HepG2 (cell line): ENCODE measurements around the gene OR1F1. TPM values are rescaled to one million over a fixed set of nuclear protein-coding genes. Genes with fewer than 3 reads are reported as not detected.

Experiments
- CBX5 ChIP-seq: sonication (generic); formaldehyde crosslinking; IDR thresholded peaks from 2 replicates; pipeline ENCODE4 v1.4.0; 2020; ENCODE audit warnings: missing genetic modification reagents, borderline replicate concordance
- HIVEP1 ChIP-seq: sonication (generic); formaldehyde crosslinking; IDR thresholded peaks from 2 replicates; pipeline ENCODE4 v1.4.0; 2020; ENCODE audit warnings: mild to moderate bottlenecking, missing genetic modification reagents
- ISX ChIP-seq: sonication (generic); formaldehyde crosslinking; conservative IDR thresholded peaks from 2 replicates; pipeline ENCODE4 v1.5.0; 2020; ENCODE audit warnings: missing genetic modification reagents
- JARID2 ChIP-seq: sonication (generic); formaldehyde crosslinking; IDR thresholded peaks from 2 replicates; pipeline ENCODE4 v1.8.1; 2023; ENCODE audit warnings: missing genetic modification reagents, inconsistent platforms; ENCODE audit not compliant: insufficient replicate concordance
- KDM2A ChIP-seq: sonication (generic); formaldehyde crosslinking; IDR thresholded peaks from 2 replicates; pipeline ENCODE4 v1.4.0; 2020; ENCODE audit warnings: low read depth, missing genetic modification reagents, borderline replicate concordance
- MIER3 ChIP-seq: IDR thresholded peaks from 2 replicates; pipeline ENCODE4 v1.6.1; 2016; ENCODE audit warnings: missing compliant biosample characterization, borderline replicate concordance
- POLR2AphosphoS5 ChIP-seq: IDR thresholded peaks from 2 replicates; pipeline ENCODE4 v1.6.1; 2012; ENCODE audit warnings: low read depth, low read length
- RARA ChIP-seq: IDR thresholded peaks from 2 replicates; pipeline ENCODE4 v1.6.1; 2016; ENCODE audit warnings: missing genetic modification reagents, missing compliant biosample characterization
- TARDBP ChIP-seq: sonication (generic); formaldehyde crosslinking; IDR thresholded peaks from 2 replicates; pipeline ENCODE4 v1.8.0; 2022; ENCODE audit warnings: mild to moderate bottlenecking, missing genetic modification reagents
- ZBTB38 ChIP-seq: sonication (generic); formaldehyde crosslinking; IDR thresholded peaks from 2 replicates; pipeline ENCODE4 v1.5.1; 2020; ENCODE audit warnings: mild to moderate bottlenecking, missing genetic modification reagents
- ZFYVE20 ChIP-seq: sonication (generic); formaldehyde crosslinking; IDR thresholded peaks from 2 replicates; pipeline ENCODE4 v1.8.0; 2023; ENCODE audit warnings: low read depth, mild to moderate bottlenecking, moderate library complexity, missing genetic modification reagents, borderline replicate concordance
- ZMYM2 ChIP-seq: sonication (generic); formaldehyde crosslinking; IDR thresholded peaks from 2 replicates; pipeline ENCODE4 v1.8.0; 2022; ENCODE audit warnings: mild to moderate bottlenecking, missing genetic modification reagents
- ZNF451 ChIP-seq: sonication (generic); formaldehyde crosslinking; IDR thresholded peaks from 2 replicates; pipeline ENCODE4 v1.5.0; 2020; ENCODE audit warnings: mild to moderate bottlenecking, missing genetic modification reagents
- ZNF563 ChIP-seq: sonication (generic); formaldehyde crosslinking; IDR thresholded peaks from 2 replicates; pipeline ENCODE4 v1.8.0; 2022; ENCODE audit warnings: mild to moderate bottlenecking, moderate library complexity, missing genetic modification reagents
- ZNF614 ChIP-seq: IDR thresholded peaks from 2 replicates; pipeline ENCODE4 v1.6.1; 2018; ENCODE audit warnings: missing biosample characterization, missing genetic modification reagents, inconsistent platforms, borderline replicate concordance
- ZNF746 ChIP-seq: sonication (generic); formaldehyde crosslinking; IDR thresholded peaks from 2 replicates; pipeline ENCODE4 v1.8.0; 2022; ENCODE audit warnings: mild to moderate bottlenecking, missing genetic modification reagents
- ZNF75D ChIP-seq: sonication (generic); formaldehyde crosslinking; IDR thresholded peaks from 2 replicates; pipeline ENCODE4 v1.8.1; 2023; ENCODE audit warnings: missing genetic modification reagents, mild to moderate bottlenecking, borderline replicate concordance
- polyA plus RNA-seq, 8 experiments: library from polyadenylated mRNA; depleted of rRNA in 3 of 8; stranded (reverse) in 7 of 8; unstranded in 1 of 8; fragments of >200 nt; fragmentation: Illumina TruSeq in 4 of 8; extraction: Trizol in 4 of 8; gene quantifications; 2 replicates each; pipeline versions ENCODE4 v1.2.1 to v1.2.3, GENCODE V29; 2011 to 2016; ENCODE audit warnings: low read depth in 4 of 8, missing spikeins in 1 of 8, mixed read lengths in 1 of 8; ENCODE audit not compliant: insufficient read depth in 1 of 8
- total RNA-seq, 5 experiments: library from RNA; depleted of rRNA; stranded (reverse); fragments of >200 nt; fragmentation: Illumina TruSeq; extraction: Trizol; gene quantifications; 2 replicates each; pipeline ENCODE4 v1.2.3, GENCODE V29; 2016; ENCODE audit warnings: low read depth in 1 of 5
- TF ChIP-seq, protein P1 (sequence below): sonication (generic); formaldehyde crosslinking; IDR thresholded peaks from 2 replicates; pipeline ENCODE4 v1.9.0; 2021; ENCODE audit warnings: mild to moderate bottlenecking, missing genetic modification reagents
- TF ChIP-seq, protein P2 (sequence below): sonication (generic); formaldehyde crosslinking; IDR thresholded peaks from 2 replicates; pipeline ENCODE4 v1.4.0; 2020; ENCODE audit warnings: missing genetic modification reagents, borderline replicate concordance

The OR1F1 gene
- total and polyA plus RNA-seq, 2 of the 13 experiments (the other 11 are each of a cell fraction or from before 2014, with no cell fraction given), result 0.90 TPM; not detected in 1

DNA sequence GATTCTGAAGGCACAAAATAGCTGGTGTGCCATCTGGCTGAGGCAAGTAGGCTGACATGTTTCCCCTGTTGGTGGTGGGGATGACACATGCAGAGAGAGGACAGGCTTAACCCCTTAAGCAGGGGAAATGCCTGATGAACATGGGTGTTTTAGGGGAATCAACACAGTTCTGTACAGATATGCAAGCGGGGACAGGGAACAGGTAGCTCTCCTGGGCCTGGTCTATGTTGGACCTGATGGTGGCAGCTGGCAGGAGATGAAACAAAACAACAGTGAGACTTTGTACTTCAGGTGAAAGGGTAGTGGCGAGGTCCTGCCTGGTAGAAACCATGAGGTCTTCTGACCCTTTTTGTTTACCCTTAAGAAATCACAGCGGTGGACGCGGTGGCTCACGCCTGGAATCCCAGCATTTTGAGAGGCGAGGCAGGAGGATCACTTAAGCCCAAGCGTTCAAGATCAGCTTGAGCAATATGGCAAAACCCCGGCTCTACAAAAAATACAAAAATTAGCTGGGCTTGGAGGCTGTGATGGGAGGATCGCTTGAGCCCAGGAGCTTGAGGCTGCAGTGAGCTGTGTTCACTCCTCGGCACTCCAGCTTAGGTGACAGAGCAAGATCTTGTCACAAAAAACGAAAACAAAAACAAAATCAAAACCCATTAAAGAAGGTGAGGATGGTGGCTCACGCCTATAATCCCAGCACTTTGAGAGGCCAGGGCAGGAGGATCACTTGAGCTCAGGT, 10.5 kb downstream of the OR1F1 start (continued):
- TF ChIP-seq ZNF75D (CRISPR knock-in tag) (no peak), ZNF451 (no peak), ISX (CRISPR knock-in tag) (no peak), JARID2 (no peak), HIVEP1 (0 out of 2 replicates have a peak, but pooled peaks have one; percentile 61), ZMYM2 (CRISPR knock-in tag) (peak; percentile 72; the same call in 1 of the 2 replicates), ZNF563 (CRISPR knock-in tag) (no peak), RARA (CRISPR knock-in tag) (peak; percentile 77), POLR2AphosphoS5 (0 out of 2 replicates have a peak, but pooled peaks have one; percentile 42), KDM2A (CRISPR knock-in tag) (peak; percentile 42; the same call in 1 of the 2 replicates), ZNF614 (CRISPR knock-in tag) (no peak), ZFYVE20 (CRISPR knock-in tag) (no peak), TARDBP (peak; percentile 62; the same call in 1 of the 2 replicates), CBX5 (CRISPR knock-in tag) (peak; percentile 18; the same call in 1 of the 2 replicates), ZBTB38 (CRISPR knock-in tag) (0 out of 2 replicates have a peak, but pooled peaks have one; percentile 24), MIER3 (CRISPR knock-in tag) (peak; percentile 74; the same call in 1 of the 2 replicates), ZNF746 (CRISPR knock-in tag) (peak; percentile 49; the same call in 1 of the 2 replicates)
- TF ChIP-seq, protein P1, sequence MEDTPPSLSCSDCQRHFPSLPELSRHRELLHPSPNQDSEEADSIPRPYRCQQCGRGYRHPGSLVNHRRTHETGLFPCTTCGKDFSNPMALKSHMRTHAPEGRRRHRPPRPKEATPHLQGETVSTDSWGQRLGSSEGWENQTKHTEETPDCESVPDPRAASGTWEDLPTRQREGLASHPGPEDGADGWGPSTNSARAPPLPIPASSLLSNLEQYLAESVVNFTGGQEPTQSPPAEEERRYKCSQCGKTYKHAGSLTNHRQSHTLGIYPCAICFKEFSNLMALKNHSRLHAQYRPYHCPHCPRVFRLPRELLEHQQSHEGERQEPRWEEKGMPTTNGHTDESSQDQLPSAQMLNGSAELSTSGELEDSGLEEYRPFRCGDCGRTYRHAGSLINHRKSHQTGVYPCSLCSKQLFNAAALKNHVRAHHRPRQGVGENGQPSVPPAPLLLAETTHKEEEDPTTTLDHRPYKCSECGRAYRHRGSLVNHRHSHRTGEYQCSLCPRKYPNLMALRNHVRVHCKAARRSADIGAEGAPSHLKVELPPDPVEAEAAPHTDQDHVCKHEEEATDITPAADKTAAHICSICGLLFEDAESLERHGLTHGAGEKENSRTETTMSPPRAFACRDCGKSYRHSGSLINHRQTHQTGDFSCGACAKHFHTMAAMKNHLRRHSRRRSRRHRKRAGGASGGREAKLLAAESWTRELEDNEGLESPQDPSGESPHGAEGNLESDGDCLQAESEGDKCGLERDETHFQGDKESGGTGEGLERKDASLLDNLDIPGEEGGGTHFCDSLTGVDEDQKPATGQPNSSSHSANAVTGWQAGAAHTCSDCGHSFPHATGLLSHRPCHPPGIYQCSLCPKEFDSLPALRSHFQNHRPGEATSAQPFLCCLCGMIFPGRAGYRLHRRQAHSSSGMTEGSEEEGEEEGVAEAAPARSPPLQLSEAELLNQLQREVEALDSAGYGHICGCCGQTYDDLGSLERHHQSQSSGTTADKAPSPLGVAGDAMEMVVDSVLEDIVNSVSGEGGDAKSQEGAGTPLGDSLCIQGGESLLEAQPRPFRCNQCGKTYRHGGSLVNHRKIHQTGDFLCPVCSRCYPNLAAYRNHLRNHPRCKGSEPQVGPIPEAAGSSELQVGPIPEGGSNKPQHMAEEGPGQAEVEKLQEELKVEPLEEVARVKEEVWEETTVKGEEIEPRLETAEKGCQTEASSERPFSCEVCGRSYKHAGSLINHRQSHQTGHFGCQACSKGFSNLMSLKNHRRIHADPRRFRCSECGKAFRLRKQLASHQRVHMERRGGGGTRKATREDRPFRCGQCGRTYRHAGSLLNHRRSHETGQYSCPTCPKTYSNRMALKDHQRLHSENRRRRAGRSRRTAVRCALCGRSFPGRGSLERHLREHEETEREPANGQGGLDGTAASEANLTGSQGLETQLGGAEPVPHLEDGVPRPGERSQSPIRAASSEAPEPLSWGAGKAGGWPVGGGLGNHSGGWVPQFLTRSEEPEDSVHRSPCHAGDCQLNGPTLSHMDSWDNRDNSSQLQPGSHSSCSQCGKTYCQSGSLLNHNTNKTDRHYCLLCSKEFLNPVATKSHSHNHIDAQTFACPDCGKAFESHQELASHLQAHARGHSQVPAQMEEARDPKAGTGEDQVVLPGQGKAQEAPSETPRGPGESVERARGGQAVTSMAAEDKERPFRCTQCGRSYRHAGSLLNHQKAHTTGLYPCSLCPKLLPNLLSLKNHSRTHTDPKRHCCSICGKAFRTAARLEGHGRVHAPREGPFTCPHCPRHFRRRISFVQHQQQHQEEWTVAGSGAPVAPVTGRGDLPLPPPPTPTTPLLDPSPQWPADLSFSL, result no peak
- TF ChIP-seq, protein P2, sequence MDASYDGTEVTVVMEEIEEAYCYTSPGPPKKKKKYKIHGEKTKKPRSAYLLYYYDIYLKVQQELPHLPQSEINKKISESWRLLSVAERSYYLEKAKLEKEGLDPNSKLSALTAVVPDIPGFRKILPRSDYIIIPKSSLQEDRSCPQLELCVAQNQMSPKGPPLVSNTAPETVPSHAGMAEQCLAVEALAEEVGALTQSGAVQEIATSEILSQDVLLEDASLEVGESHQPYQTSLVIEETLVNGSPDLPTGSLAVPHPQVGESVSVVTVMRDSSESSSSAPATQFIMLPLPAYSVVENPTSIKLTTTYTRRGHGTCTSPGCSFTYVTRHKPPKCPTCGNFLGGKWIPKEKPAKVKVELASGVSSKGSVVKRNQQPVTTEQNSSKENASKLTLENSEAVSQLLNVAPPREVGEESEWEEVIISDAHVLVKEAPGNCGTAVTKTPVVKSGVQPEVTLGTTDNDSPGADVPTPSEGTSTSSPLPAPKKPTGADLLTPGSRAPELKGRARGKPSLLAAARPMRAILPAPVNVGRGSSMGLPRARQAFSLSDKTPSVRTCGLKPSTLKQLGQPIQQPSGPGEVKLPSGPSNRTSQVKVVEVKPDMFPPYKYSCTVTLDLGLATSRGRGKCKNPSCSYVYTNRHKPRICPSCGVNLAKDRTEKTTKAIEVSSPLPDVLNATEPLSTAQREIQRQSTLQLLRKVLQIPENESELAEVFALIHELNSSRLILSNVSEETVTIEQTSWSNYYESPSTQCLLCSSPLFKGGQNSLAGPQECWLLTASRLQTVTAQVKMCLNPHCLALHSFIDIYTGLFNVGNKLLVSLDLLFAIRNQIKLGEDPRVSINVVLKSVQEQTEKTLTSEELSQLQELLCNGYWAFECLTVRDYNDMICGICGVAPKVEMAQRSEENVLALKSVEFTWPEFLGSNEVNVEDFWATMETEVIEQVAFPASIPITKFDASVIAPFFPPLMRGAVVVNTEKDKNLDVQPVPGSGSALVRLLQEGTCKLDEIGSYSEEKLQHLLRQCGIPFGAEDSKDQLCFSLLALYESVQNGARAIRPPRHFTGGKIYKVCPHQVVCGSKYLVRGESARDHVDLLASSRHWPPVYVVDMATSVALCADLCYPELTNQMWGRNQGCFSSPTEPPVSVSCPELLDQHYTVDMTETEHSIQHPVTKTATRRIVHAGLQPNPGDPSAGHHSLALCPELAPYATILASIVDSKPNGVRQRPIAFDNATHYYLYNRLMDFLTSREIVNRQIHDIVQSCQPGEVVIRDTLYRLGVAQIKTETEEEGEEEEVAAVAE (CRISPR knock-in tag), result peak; percentile 54; the same call in 1 of the 2 replicates
